WTC11 (cell line): ENCODE results near the gene MNAT1.

Experiments
- CTCF ChIP-seq: fragments of 200-600 bp; IDR thresholded peaks from 2 replicates; pipeline ENCODE4 v1.8.0; 2022; ENCODE audit warnings: antibody characterized with exemption
- ZNF317 ChIP-seq: sonication (generic); formaldehyde crosslinking; IDR thresholded peaks from 2 replicates; pipeline ENCODE4 v1.8.1; 2023; ENCODE audit warnings: low read depth, mild to moderate bottlenecking, moderate library complexity, missing genetic modification reagents, borderline replicate concordance

GRCh38 chr14:60786905-60787304 is 52.3 kb downstream of the MNAT1 start:
- TF ChIP-seq CTCF (no peak), ZNF317 (no peak)
